Panc1 (cell line): ENCODE measurements around the gene SEZ6L. TPM values are rescaled to one million over a fixed set of nuclear protein-coding genes. Genes with fewer than 3 reads are reported as not detected.

Experiments
- ATAC-seq: fragments of 200-7000 bp; cut with Tn5 transposase; 2 replicates; pipeline ENCODE4 v1.9.1; 2020; ENCODE audit warnings: mild to moderate bottlenecking, moderate library complexity
- BruUV-seq: library from RNA; stranded (reverse); fragments of 400-500 nt; replicated peaks from 2 replicates; lab custom pipeline; 2021; lab: Mats Ljungman, UMichigan
- CTCF ChIA-PET: fragments of 300-600 bp; sonication (Branson Sonifier 250); formaldehyde crosslinking; loops from one replicate; lab custom pipeline; 2022; ENCODE audit warnings: antibody characterized with exemption; lab: Charles Lee
- POLR2A ChIA-PET: fragments of 300-600 bp; sonication (Branson Sonifier 250); formaldehyde crosslinking; loops from one replicate; lab custom pipeline; 2022; ENCODE audit warnings: antibody characterized with exemption; lab: Charles Lee
- DNase-seq: peaks from one replicate; pipeline ENCODE4 v3.0.0-alpha.2; 2010; ENCODE audit warnings: low read depth, low spot score
- H3K27ac ChIP-seq: 2 replicates; pipeline ENCODE4 v1.5.1; 2011; ENCODE audit warnings: mild to moderate bottlenecking, low read length, inconsistent platforms
- H3K27me3 ChIP-seq: fragments of 200-500 bp; sonication (Bioruptor generic); 2 replicates; pipeline ENCODE4 v1.6.0; 2014; ENCODE audit warnings: low read length, inconsistent platforms; ENCODE audit not compliant: control insufficient read depth, insufficient read depth
- H3K36me3 ChIP-seq: fragments of 200-500 bp; sonication (Bioruptor generic); 2 replicates; pipeline ENCODE4 v1.5.1; 2014; ENCODE audit warnings: inconsistent platforms, mild to moderate bottlenecking, low read length, moderate library complexity; ENCODE audit not compliant: control insufficient read depth, insufficient read depth
- H3K4me1 ChIP-seq: 2 replicates; pipeline ENCODE4 v1.5.1; 2011; ENCODE audit warnings: inconsistent platforms, mild to moderate bottlenecking, low read length, moderate library complexity; ENCODE audit not compliant: control insufficient read depth, insufficient read depth
- H3K4me3 ChIP-seq, 2 experiments: 2 replicates each; pipeline ENCODE4 v1.5.1; 2011 to 2012; ENCODE audit warnings: low read depth in 2 of 2, low read length in 2 of 2, mild to moderate bottlenecking in 2 of 2, inconsistent platforms in 1 of 2, moderate library complexity in 1 of 2
- H3K9me3 ChIP-seq: fragments of 200-500 bp; sonication (Bioruptor generic); 2 replicates; pipeline ENCODE4 v1.5.1; 2014; ENCODE audit warnings: low read depth, mild to moderate bottlenecking, inconsistent platforms, low read length, moderate library complexity; ENCODE audit not compliant: control insufficient read depth, insufficient read depth
- POLR2AphosphoS5 ChIP-seq: IDR thresholded peaks from 2 replicates; pipeline ENCODE4 v1.6.1; 2012; ENCODE audit warnings: mild to moderate bottlenecking, low read depth, low read length, moderate library complexity
- SIN3A ChIP-seq: IDR thresholded peaks from 2 replicates; pipeline ENCODE4 v1.6.1; 2012; ENCODE audit warnings: low read depth, mild to moderate bottlenecking, low read length, moderate library complexity, borderline replicate concordance; ENCODE audit not compliant: insufficient read depth
- in situ Hi-C: cut with HindIII; loops from 2 replicates; pipeline ENCODE4 v1.10.0; 2016; ENCODE audit warnings: low sequenced_read_pairs, low pct_unique_long_range_greater_than_20kb
- intact Hi-C: fragments of 100-400 bp; cut with micrococcal nuclease; formaldehyde crosslinking; loops from one replicate; pipeline ENCODE4 v1.10.0; 2022; ENCODE audit not compliant: unreplicated experiment
- total RNA-seq: library from RNA; stranded (reverse); gene quantifications from one replicate; pipeline ENCODE4 v1.2.1, GENCODE V29; 2021; ENCODE audit not compliant: unreplicated experiment
- TF ChIP-seq, protein P1 (sequence below), 2 experiments: IDR thresholded peaks; 2 replicates each; pipeline ENCODE4 v1.6.1; 2011 to 2012; ENCODE audit warnings: low read depth in 2 of 2, control low read depth in 1 of 2, low read length in 1 of 2, mild to moderate bottlenecking in 1 of 2, moderate library complexity in 1 of 2; ENCODE audit not compliant: insufficient read depth in 1 of 2

SEZ6L gene
- total RNA-seq, 1 experiment from 2014 or later, result not detected

DNA sequence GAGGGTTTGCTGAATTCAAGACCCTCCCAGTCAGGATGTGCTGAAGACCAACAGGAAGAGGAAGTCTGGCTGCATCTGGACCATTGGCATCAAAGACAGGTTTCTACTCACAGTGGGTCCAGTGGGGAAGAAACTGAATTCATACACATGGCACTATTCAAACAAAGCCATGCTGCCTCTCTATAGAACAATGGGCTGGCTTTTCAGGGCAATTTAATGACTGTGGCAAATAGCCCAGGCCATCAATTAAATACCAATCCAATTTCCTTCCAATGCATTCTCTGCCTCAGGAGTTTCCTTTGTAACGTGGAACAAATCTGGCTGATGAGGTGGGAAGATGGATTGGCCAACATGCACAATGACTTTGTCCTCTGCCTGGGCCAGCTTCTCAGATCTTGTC, 98.6 kb downstream of the SEZ6L start:
- H3K36me3 ChIP-seq, result no peaks in the 10 kb centered on the region
- in situ Hi-C loops (no loop called here), intact Hi-C loops (no loop called here)
- TF ChIP-seq, protein P1, sequence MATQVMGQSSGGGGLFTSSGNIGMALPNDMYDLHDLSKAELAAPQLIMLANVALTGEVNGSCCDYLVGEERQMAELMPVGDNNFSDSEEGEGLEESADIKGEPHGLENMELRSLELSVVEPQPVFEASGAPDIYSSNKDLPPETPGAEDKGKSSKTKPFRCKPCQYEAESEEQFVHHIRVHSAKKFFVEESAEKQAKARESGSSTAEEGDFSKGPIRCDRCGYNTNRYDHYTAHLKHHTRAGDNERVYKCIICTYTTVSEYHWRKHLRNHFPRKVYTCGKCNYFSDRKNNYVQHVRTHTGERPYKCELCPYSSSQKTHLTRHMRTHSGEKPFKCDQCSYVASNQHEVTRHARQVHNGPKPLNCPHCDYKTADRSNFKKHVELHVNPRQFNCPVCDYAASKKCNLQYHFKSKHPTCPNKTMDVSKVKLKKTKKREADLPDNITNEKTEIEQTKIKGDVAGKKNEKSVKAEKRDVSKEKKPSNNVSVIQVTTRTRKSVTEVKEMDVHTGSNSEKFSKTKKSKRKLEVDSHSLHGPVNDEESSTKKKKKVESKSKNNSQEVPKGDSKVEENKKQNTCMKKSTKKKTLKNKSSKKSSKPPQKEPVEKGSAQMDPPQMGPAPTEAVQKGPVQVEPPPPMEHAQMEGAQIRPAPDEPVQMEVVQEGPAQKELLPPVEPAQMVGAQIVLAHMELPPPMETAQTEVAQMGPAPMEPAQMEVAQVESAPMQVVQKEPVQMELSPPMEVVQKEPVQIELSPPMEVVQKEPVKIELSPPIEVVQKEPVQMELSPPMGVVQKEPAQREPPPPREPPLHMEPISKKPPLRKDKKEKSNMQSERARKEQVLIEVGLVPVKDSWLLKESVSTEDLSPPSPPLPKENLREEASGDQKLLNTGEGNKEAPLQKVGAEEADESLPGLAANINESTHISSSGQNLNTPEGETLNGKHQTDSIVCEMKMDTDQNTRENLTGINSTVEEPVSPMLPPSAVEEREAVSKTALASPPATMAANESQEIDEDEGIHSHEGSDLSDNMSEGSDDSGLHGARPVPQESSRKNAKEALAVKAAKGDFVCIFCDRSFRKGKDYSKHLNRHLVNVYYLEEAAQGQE (IDR thresholded peaks at IDR 0.05; ENCODE audit: insufficient read depth in 1 of 2, low read depth in 2 of 2, low read length in 1 of 2), result no peak
- H3K27ac ChIP-seq, result no peak overlapping the region
- no peaks in the 10 kb centered on the region for H3K9me3 ChIP-seq
- H3K4me3 ChIP-seq, result no peak overlapping the region
- ATAC-seq (no peak), DNase-seq (no peak)
- ChIA-PET CTCF (no interaction called here), POLR2A (no interaction called here)
- H3K4me1 ChIP-seq, result no peaks in the 10 kb centered on the region
- H3K27me3 ChIP-seq, result peaks cover 3% of the 10 kb centered on the region; the same call in 1 of the 2 replicates
- BruUV-seq, result no TSS peak

GRCh38 chr22:26269572-26269971, 100.3 kb downstream of the SEZ6L start:
- Histone ChIP-seq H3K9me3 (no peaks in the 10 kb centered on the region), H3K27me3 (peaks cover 3% of the 10 kb centered on the region; the same call in 1 of the 2 replicates), H3K4me1 (no peaks in the 10 kb centered on the region), H3K4me3 (no peak overlapping the region), H3K27ac (no peak overlapping the region), H3K36me3 (no peaks in the 10 kb centered on the region)
- no peak for DNase-seq
- BruUV-seq, result no TSS peak
- POLR2A ChIA-PET, result no interaction called here
- CTCF ChIA-PET, result no interaction called here
- no peak for TF ChIP-seq POLR2AphosphoS5
- no peak for ATAC-seq
- intact Hi-C loops (no loop called here), in situ Hi-C loops (no loop called here)

GRCh38 chr22:26271427-26271826, 102.2 kb downstream of the SEZ6L start:
- POLR2A ChIA-PET, result no interaction called here
- no TSS peak for BruUV-seq

More at GRCh38 chr22:26271427-26271826, 102.2 kb downstream of the SEZ6L start:
- Histone ChIP-seq H3K4me3 (no peak overlapping the region), H3K27ac (no peak overlapping the region), H3K27me3 (peaks cover 3% of the 10 kb centered on the region; the same call in 1 of the 2 replicates), H3K4me1 (no peaks in the 10 kb centered on the region), H3K36me3 (no peaks in the 10 kb centered on the region), H3K9me3 (no peaks in the 10 kb centered on the region)
- in situ Hi-C loops, result no loop called here
- no peak for ATAC-seq
- TF ChIP-seq POLR2AphosphoS5 (no peak), SIN3A (no peak)
- TF ChIP-seq, protein P1 (IDR thresholded peaks at IDR 0.05; ENCODE audit: insufficient read depth in 1 of 2, low read depth in 2 of 2, low read length in 1 of 2), result no peak
- no peak for DNase-seq
- CTCF ChIA-PET, result no interaction called here
- intact Hi-C loops, result no loop called here
